ENCODE results near the gene RHBDF2.

Gene RHBDF2

DNA sequence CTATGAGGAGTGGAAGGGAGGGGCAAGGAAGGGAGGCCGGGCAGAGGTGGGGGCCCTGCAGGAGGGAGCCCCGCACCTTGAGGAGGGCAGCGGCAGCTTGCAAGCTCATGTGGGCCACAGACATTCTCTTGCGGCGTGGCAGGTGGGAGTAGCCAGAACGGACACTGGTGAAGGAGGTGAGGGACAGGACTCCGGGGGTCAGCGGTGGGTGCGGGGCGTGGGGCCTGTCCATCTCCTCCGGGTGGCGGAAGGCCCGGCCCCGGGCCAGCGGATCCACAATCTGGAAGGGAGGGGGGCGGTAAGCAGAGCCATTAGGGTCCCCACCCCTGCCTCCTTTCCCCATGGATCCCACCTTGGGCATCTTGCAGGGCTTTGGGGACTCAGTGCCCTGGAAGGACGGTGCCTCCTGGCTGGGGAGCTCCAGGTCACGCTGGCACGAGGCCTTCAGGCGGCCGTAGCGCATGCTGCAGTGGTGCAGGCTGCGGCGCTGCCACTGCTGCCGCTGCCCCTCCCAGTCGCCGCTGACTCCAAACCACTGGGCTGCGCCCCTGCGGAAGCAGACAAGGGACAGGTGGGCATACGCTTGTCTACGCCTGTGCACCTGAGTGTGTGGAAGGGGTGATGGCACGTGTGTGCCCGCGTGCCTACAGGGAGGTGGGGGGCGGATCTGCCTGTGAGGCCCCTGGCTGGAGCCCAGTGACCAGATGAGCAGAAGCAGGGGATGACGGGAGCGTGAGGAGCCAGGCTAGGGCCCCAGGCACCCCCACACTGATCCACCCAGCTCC lies 22.3 kb downstream of the RHBDF2 start:
- no peak for DNase-seq (ENCODE audit: low read depth)

DNA sequence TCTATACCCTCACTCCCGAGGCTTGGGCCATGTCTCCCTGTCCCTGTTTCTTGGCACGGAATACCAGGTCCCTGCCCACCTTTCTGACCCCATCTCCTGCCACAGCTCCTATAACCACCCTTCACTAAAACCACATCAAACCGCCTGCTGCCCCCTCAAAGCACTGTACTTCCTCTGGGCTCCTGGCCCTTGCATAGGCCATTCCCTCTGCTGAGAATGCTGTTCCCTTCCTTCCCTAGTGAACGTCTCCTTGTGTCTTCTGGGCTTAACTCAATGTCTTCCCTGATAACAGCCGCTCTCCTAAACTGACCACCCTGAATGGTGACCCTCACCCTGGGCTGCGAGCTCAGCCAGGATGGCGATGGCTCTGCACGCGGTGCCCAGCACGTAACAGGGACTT lies 23.1 kb downstream of the RHBDF2 start:
- DNase-seq (ENCODE audit: low read depth) = no peak

DNA sequence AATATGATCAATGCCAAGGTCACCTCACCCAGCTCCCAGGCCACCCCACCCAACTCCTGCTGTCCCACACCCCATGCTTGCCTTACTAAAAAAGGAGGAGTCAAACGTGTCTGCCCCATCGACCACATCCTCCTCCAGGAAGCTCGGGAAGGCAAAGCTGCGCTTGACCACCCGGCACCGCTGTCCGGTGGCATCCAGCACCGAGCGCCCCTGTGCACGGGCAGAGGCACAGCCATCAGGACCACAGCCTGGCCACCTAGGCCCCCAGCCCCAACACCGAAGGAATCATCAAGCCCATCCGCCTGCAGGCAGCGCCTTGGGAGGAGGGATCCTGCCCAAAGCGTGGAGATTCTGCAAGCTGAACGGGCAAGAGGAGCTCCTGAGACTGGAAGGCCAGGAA lies 23.6 kb downstream of the RHBDF2 start:
- no peak for DNase-seq (ENCODE audit: low read depth)

DNA sequence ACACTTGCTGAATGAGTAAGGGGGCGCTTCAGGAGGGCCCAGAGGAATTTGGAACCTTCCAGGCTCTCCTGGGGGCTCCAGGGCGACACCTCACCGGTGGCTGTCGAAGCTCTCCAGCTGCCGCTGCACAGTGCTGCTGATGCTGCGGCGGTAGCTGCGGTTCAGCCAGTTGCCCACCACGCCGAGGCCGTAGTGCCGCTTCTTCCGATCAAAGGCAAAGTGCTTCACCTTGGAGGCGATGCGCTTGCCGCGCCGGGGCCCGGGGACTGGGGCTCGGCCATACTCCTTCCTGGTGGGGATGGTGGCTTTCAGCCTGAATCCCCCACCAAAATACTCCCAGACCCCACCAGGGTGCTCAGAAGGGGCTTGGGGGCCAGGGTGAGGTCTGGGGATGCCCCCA lies 24.5 kb downstream of the RHBDF2 start:
- no peak for DNase-seq (ENCODE audit: low read depth)

DNA sequence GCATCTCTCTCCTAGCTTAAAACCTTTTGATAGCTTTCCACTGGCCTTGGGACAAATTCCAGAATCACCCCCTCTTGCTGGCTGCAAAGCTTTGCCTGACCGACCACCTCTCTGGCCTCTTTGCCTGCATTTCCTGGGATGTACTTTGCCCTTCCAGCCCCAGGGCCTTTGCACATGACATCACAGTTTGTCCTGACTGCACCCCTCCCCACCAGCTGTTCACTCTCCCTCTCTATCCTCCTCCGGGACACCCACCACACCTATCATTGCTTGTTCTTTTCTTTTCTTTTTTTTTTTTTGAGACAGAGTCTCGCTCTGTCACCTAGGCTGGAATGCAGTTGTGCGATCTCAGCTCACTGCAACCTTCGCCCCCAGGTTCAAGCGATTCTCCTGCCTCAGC lies 25.9 kb downstream of the RHBDF2 start:
- no peak for DNase-seq (ENCODE audit: low read depth)

DNA sequence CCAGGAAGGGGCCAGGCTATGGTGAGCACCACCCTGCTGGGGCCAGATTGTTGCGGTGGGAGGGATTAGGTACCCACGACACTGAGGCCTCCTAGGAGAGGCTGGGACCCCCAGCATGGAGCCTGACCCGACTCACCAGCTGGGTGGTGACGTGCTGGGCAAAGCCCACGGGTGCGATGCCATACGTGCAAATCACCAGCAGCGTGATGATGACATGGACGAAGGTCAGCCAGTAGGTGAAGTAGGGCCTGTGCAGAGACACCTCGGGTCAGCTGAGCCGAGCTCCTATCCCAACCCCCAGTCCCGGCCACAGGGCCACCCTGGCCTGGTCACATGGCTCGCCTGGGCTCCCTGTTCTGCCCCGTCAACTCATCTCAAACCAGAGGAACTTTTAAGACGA lies 26.3 kb downstream of the RHBDF2 start:
- no peak for DNase-seq (ENCODE audit: low read depth)

DNA sequence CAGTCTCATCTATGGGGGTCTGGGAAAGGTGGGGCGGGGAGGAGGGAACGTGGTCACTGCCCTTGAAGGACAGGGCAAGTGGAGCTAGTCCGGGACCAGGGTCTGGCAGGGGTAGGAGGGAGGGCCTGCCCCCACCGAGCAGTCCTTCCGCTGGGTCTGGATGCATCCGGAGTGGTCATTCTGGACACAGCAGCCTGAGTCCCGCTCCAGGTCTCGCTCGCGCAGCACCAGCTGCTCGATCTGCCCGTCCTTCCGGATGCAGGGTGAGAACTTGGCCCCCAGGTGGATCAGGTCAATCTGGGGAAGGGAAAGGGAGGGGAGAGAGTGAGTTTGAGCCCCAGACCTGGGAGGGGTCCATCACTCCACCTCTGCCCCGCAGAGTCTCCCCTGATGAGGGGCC lies 27.0 kb downstream of the RHBDF2 start:
- DNase-seq (ENCODE audit: low read depth) = no peak

DNA sequence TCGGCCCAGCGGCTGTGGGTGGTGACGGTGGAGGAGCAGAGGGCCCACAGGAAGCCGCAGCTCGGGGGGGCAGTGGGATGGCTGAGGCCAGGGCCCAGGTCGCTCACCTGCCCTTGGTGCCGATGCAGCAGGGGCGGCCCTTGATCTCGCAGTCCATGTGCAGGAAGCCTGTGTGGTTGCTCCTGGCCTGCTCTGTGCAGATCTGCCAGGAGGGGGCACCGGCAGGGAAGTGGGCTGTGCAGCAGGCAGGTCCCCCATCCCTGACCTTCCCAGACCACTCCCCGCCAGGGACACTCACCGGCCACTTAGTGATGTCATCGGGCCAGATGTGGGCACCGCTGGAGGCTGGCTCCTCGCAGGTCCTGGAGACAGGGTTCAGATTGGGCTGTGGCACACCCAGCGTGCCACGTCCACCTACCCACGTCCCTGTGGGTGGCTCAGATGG lies 27.7 kb downstream of the RHBDF2 start:
- no peak for DNase-seq (ENCODE audit: low read depth)

DNA sequence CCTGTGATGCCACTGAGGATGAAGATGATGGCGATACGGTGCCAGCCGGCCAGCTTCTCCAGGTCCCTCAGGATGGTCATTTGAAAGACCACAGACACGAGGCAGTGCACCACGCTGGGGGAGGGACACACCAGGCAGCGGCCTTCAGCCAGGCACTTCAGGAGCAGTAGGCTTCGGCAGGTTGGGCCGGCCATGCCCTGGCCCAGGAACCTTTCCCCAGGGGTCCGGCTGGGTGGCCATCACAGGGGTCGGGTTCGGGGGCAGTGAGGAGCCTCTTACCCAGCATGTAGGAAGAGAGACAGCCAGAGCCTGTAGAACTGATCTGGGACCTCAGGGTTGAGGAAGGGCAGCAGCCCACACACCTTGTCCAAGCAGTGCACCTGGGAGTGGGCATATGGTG lies 28.5 kb downstream of the RHBDF2 start:
- no peak for DNase-seq (ENCODE audit: low read depth)

DNA sequence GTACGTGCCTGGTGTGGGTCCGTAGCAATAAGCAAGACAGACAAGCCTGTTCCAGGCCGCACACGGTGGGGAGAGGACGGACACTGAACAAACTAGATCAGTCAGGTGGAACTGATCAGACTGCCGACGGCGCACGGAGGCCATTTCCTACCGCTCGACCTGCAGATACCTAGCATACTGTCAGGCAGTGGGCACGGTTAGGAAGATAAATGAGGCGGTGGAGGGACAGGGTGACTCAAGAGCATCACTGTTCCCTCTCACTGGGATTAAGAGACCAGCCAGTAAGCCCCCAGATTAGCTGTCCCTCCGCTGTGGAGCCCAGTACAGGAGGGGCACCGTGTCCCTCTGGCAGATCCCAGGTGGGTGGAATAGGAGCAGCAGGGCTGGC lies 29.0 kb downstream of the RHBDF2 start:
- no peak for DNase-seq (ENCODE audit: low read depth)

DNA sequence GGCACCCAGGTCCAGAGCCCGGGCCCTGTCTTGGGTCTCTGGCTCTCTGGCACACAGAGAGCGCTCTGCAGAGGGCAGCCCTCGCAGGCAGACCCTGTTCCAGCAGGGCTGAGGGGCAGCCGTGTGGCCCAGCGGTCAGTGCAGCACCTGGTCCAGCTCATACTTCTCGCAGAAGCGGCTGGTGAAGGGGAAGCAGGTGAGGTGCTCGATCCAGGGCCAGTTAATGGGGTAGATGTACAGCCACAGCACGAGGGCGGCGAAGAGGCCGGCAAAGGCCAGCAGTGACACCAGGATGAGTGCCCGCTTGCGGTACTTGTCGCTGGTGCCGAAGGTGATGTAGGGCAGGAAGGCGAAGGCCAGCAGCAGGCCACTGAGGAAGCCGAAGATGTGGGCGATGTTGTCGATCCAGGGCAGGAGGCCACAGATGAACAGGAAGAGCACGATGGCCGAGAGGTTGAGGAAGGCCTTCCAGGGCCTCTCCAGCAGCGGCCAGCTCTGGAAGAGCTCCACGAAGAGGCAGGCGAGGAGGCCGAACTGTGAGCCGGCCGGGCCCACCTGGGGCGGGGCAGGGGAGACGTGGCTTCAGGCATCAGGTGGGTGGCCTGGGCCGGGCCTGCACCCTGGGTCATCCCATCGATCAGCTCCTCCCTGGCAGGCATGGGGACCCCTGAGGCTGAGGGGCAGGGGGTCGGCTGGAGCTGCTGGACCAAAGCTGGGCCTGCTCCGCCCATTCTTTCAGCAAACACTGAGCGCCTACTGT lies 29.5 kb downstream of the RHBDF2 start:
- DNase-seq (ENCODE audit: low read depth) = no peak

DNA sequence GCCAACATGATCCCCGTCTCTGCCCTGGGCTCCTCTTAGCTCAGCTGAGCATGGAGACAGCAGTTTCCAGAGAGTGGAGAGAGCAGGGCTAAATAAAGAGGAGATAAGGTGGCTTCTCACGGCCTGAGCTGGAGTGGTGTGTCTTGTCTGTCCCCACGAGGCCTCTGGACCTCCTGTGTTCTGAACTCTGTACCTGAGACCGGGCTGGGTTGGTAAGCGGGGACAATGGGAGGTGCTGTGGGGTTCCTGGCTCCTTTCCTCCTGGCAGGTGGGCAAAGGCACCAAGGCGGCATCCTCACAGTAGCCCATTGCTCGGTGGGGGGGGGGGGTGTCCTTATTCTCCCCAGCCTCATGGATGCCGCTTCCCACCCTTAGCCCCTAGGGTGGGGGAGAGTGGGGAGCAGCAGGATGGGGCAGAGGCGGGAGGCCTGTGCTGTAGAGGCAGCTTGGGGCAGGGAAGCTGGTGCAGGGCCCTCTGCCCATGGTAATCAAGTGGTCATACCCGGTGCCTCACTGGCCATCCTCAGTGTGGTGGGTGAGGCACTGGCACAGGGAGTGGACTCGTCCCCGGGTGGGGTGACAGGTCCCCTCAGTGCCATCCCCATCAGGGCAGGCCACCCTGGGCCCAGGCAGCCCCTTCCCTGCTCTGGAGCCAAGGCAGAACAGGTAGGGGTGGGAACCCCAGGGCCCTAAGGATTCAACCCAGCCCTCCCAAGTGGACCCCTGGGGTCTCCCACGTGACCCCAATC lies 31.1 kb downstream of the RHBDF2 start:
- no peak for DNase-seq (ENCODE audit: low read depth)

DNA sequence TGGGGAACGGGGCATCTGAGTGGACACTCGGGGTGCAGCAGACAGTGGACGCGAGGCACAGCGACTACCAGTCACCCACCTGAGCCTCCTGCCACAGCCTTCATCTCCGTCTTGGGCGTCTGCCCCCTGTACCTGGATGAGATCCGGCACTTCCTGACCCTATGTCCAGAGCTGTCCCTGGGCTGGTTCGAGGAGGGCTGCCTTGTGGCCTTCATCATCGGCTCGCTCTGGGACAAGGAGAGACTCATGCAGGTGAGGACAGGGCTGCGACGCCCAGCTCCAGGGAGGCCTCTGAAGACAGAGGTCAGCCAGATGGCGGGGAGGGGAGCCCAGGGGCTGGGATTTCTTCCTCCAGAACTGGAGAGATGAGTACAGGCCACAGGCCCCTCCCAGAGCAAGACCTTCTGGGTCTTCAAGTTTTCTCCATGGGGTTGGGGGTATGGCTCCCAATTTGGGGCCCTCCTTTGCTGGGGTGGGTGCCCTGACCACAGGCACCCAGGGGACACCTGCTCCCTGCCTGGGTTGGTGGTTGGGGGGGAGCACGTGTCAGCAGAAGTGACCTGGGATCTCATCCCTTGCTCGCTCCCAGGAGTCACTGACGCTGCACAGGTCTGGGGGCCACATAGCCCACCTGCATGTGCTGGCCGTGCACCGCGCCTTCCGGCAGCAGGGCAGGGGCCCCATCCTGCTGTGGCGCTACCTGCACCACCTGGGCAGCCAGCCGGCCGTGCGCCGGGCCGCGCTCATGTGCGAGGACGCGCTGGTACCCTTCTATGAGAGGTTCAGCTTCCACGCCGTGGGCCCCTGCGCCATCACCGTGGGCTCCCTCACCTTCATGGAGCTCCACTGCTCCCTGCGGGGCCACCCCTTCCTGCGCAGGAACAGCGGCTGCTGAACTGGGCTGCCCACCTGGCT lies 31.9 kb downstream of the RHBDF2 start:
- DNase-seq (ENCODE audit: low read depth) = no peak

DNA sequence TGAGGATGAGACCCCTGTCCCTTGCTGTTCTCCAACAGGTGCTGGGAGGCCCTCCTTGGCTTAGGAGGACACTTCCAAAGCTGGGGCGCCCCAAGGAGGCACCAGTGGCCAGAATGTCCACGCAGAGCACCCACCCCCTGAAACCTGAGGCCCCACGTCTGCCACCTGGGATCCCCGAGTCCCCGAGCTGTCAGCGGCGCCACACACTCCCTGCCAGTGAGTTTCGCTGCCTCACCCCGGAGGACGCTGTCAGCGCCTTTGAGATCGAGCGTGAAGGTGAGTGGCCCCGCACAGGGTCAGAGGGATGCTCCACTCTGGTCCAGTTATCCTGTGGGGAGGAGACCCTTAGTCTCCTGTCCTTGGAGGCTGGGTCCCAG lies 32.6 kb downstream of the RHBDF2 start:
- no peak for DNase-seq (ENCODE audit: low read depth)

DNA sequence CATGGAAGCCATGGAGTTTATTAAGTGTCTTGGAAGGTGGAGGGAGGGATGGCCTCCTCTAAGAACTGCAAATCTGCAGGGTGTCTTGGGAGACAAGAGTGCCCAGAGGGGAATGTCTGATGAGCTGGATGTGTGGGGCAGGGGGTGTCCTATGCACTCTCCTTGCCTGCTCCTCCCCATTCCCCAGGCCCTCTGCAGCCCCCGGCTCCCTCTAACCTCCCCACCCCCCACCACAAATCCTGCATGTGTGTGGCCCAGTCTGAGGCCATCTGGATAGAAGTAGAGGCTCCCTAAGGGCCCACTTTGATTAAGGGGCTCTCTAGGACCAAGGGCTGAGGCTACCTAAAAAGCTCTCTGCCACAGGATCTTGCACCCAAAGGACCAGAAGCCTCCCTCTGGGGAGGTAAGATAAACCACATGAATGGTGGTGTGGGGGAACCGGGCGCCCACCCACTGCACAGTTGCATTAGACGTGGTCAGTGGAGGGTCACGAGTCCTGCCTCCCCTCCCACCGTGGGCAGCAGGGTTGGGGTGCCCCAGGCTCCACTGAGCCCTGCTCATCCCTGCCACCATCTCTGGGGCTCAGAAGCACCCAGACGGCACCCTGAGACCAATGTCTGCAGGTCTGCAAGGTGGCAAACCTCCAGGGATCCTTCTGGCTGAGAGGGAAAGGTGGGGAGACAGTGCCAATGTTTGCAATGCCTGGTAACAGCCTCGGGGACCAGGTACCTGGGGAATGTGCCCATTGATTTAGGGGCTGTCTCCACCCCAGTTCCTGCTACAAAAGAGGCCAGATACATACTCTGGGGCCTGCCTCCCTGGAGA lies 33.2 kb downstream of the RHBDF2 start:
- DNase-seq (ENCODE audit: low read depth) = no peak

DNA sequence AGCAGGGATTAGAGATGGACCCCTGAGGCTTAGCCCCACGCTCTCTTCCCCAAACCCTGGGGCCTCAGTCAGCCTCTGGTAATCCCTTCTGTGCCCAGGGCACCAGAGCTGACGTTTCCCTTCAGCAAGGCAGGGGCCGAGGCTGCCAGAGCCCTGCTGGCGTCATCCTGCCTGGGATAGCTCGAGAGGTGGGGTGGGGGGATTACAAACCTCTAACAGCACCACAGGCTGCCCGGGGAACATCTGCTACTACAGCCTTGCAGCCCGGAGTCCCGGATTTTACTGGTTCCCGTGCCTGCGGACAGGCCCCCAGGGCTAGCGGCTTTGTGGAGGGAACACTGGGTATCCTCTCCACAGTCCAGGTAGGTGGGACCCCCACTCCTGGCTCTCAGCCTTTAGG lies 33.9 kb downstream of the RHBDF2 start, which contains the start of gene AANAT:
TSS of gene AANAT (plus strand) at position 238 of the 400 bp plus-strand sequence. CDS start 1,144 bp downstream, outside the sequence.
- DNase-seq (ENCODE audit: low read depth) = no peak

DNA sequence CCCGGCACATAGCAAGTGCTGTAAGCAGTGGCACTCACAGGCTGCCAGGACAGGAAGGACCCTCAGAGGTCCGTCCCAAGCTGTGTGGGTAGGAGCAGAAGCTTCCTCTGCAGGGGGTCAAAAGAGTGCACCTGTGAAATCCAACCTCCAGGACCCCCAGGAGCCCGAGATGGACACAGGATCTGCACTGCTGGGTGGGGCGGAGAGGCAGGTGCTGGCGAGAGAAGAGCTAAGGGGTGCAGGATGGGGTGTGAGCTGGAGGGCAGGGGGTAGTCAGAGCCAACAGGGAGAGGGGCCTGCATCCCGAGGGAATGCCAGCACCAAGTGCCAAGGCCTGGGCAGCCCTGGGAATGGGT lies 34.5 kb downstream of the RHBDF2 start:
- no peak for DNase-seq (ENCODE audit: low read depth)

DNA sequence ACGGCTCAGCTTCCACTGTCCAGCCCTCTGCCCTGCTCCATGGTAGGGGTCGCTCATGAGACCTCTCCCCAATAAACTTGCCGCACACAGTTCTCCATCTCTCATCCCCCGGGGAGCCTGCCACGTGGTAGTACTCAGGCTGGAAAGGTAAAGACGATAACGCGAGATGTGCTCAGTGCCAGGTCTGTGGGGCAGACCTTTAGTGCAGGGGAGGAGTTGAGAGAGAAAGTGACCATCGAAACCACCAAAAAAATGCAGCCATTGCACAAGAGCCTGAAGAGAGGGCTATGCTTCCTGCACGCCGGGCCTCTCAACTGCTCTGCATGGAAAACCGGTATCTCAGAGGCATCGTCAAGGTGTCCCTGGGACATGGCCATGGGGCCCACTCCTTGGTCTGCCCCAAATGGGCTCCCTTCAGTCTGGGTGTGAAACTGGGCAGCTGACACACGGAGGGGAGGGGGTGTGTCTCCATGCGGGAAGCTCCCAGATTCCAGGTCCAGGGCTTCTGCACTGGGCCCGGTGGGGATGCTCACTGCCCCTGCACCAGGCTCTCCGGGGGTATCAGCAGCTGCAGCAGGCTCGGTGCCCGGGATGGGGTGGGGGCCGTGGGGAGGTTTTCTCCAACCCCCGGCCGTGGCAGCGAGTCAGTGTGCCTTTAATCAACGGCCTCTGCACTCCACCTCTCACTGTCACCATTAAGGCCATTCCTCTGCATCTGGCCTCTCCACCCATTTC lies 38.5 kb downstream of the RHBDF2 start:
- no peak for DNase-seq (ENCODE audit: low read depth)

DNA sequence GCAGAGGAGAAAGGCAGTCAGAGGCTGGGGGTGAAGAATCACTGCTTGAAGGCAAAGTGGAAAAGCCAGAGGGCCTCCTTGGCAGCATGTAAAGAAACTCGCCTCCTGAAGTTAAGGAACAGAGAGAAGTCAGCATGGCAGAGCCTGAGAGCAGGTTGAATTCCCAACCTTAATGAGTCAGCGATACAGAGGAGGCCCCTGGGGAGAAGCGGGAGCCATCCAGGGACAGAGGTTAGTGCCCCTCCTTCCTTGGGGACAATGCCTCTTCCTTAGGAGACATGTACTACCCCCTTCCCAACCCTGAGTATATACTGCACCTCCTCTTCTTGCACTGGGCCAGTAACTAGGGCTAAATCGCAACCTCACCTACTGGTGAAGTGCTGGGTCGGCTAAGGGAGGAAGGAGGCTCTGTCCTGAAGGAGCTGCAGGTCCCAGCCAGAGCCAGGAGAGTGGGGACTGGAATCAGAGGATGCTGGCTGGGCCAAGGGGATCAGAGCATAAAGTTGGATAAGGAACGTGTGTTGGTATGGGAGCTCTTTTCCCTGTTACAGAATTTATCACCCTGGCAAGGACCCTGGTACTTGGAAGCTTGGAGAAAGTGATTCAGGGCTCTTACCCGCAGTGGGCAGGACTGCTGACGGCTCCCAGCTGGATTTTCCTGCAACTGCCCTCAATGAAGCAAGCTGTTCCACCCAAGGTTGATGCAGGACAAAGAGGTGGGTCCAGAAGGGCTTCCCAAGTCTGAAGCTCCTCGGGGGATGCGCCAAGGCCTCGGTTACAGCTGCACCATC lies 39.3 kb downstream of the RHBDF2 start:
- DNase-seq (ENCODE audit: low read depth) = no peak

Data from fibroblast of gingiva (primary cell).